ENCODE measurements around the gene PC. TPM values are rescaled to one million over a fixed set of nuclear protein-coding genes. Genes with fewer than 3 reads are reported as not detected.

The PC gene
- total RNA-seq, 1 experiment from 2014 or later, result 39.1 TPM

- BruUV-seq (replicated peaks), result no TSS peak
- Histone ChIP-seq H3K27ac (ENCODE audit: low read depth, low read length, poor library complexity, severe bottlenecking) (no peak overlapping the region), H3K4me1 (ENCODE audit: insufficient read depth, low read length, poor library complexity, severe bottlenecking) (peaks cover 29% of the 10 kb centered on the region), H3K9me3 (ENCODE audit: low read depth, low read length, poor library complexity, severe bottlenecking) (no peaks in the 10 kb centered on the region), H3K4me3 (ENCODE audit: low read depth, low read length, poor library complexity, severe bottlenecking) (no peak overlapping the region), H3K27me3 (replicated peaks; ENCODE audit: insufficient read depth, low read depth, low read length, poor library complexity) (no peaks in the 10 kb centered on the region), H3K36me3 (ENCODE audit: insufficient read depth, low read length, poor library complexity, severe bottlenecking) (no peaks in the 10 kb centered on the region)
- ChIA-PET CTCF (interaction anchor here (0.9 kb wide), 1 partner anchor 9 kb away, joined by 4 read pairs; no protein-coding TSS in a partner anchor), POLR2A (ENCODE audit: low non-redundant PET) (no interaction called here)
- TF ChIP-seq CTCF (conservative IDR thresholded peaks at IDR 0.05; ENCODE audit: low read depth, low read length), result no peak
- TF ChIP-seq EZH2 (IDR thresholded peaks at IDR 0.05; ENCODE audit: borderline replicate concordance, low read depth, low read length, poor library complexity, severe bottlenecking), result no peak
- DNase-seq (ENCODE audit: low spot score), result no peak
- intact Hi-C loops (cut with micrococcal nuclease; ENCODE audit: unreplicated experiment), result no loop called here
Measured at GRCh38 chr11:66885469-66885868, 72.7 kb downstream of the PC start.

- Histone ChIP-seq H3K27me3 (replicated peaks; ENCODE audit: insufficient read depth, low read depth, low read length, poor library complexity) (no peaks in the 10 kb centered on the region), H3K9me3 (ENCODE audit: low read depth, low read length, poor library complexity, severe bottlenecking) (no peaks in the 10 kb centered on the region), H3K4me1 (ENCODE audit: insufficient read depth, low read length, poor library complexity, severe bottlenecking) (peaks cover 33% of the 10 kb centered on the region), H3K4me3 (ENCODE audit: low read depth, low read length, poor library complexity, severe bottlenecking) (no peak overlapping the region), H3K27ac (ENCODE audit: low read depth, low read length, poor library complexity, severe bottlenecking) (no peak overlapping the region), H3K36me3 (ENCODE audit: insufficient read depth, low read length, poor library complexity, severe bottlenecking) (no peaks in the 10 kb centered on the region)
- DNase-seq (ENCODE audit: low spot score), result no peak
- no TSS peak for BruUV-seq (replicated peaks)
- no peak for TF ChIP-seq CTCF (conservative IDR thresholded peaks at IDR 0.05; ENCODE audit: low read depth, low read length)
- no peak for TF ChIP-seq EZH2 (IDR thresholded peaks at IDR 0.05; ENCODE audit: borderline replicate concordance, low read depth, low read length, poor library complexity, severe bottlenecking)
- POLR2A ChIA-PET (ENCODE audit: low non-redundant PET), result no interaction called here
- intact Hi-C loops (cut with micrococcal nuclease; ENCODE audit: unreplicated experiment), result no loop called here
- CTCF ChIA-PET, result interaction anchor here (0.6 to 0.9 kb wide), 2 partner anchors 13 to 236 kb away, joined by 3 read pairs; no protein-coding TSS in a partner anchor
Measured at GRCh38 chr11:66884443-66884842, 73.7 kb downstream of the PC start.

- H3K27me3 ChIP-seq (replicated peaks; ENCODE audit: insufficient read depth, low read depth, low read length, poor library complexity), result no peaks in the 10 kb centered on the region
- ChIA-PET CTCF (interaction anchor here (0.5 to 0.9 kb wide), 6 partner anchors 12 to 448 kb away, joined by 3 to 8 read pairs (median 3); no protein-coding TSS in a partner anchor), POLR2A (ENCODE audit: low non-redundant PET) (no interaction called here)
- H3K36me3 ChIP-seq (ENCODE audit: insufficient read depth, low read length, poor library complexity, severe bottlenecking), result no peaks in the 10 kb centered on the region
- intact Hi-C loops (cut with micrococcal nuclease; ENCODE audit: unreplicated experiment), result loop anchor here (1.0 kb wide), 1 partner anchor 189 kb away; no protein-coding TSS in a partner anchor
- H3K9me3 ChIP-seq (ENCODE audit: low read depth, low read length, poor library complexity, severe bottlenecking), result no peaks in the 10 kb centered on the region
- no peak overlapping the region for H3K27ac ChIP-seq (ENCODE audit: low read depth, low read length, poor library complexity, severe bottlenecking)
- H3K4me3 ChIP-seq (ENCODE audit: low read depth, low read length, poor library complexity, severe bottlenecking), result peak overlapping the region; percentile 25
- peak; percentile 80 for DNase-seq (ENCODE audit: low spot score)
- no TSS peak for BruUV-seq (replicated peaks)
- peaks cover 33% of the 10 kb centered on the region for H3K4me1 ChIP-seq (ENCODE audit: insufficient read depth, low read length, poor library complexity, severe bottlenecking)
- no peak for TF ChIP-seq EZH2 (IDR thresholded peaks at IDR 0.05; ENCODE audit: borderline replicate concordance, low read depth, low read length, poor library complexity, severe bottlenecking)
- TF ChIP-seq CTCF (conservative IDR thresholded peaks at IDR 0.05; ENCODE audit: low read depth, low read length), result peak; percentile 95
Measured at GRCh38 chr11:66883016-66883965, 74.9 kb downstream of the PC start.

Data from A673 (cell line).